ENCODE measurements around the gene ASB16.

DNA sequence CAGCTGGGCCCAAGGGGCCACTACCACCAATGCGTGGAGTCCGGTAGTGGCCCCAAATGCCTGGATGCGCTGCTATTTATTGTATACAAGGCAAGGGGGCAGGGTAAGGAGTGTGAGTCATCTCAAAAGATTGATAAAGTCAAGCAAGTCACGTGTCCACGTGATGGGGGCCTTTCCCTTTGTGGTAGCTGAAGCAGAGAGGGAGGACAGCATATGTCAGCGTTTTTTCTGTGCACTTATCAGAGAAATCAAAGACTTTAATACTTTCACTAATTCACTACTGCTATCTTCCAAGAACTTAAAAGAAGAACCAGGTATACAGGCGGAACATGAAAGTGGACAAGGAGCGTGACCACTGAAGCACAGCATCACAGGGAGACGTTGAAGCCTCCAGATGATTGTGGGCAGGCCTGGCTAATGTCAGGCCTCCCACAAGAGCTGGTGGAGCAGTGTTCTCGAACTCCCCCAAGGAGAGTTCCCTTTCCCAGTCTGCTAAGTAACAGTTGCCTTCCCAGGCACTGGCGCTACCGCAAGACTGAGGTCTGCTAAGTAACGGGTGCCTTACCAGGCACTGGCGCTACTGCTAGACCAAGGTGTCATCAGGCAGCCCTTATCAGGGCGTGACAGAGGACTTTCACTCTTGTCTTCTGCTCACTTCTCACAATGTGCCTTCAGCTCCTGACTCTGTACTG lies 10.8 kb upstream of the ASB16 start:
- TF ChIP-seq, protein P1, sequence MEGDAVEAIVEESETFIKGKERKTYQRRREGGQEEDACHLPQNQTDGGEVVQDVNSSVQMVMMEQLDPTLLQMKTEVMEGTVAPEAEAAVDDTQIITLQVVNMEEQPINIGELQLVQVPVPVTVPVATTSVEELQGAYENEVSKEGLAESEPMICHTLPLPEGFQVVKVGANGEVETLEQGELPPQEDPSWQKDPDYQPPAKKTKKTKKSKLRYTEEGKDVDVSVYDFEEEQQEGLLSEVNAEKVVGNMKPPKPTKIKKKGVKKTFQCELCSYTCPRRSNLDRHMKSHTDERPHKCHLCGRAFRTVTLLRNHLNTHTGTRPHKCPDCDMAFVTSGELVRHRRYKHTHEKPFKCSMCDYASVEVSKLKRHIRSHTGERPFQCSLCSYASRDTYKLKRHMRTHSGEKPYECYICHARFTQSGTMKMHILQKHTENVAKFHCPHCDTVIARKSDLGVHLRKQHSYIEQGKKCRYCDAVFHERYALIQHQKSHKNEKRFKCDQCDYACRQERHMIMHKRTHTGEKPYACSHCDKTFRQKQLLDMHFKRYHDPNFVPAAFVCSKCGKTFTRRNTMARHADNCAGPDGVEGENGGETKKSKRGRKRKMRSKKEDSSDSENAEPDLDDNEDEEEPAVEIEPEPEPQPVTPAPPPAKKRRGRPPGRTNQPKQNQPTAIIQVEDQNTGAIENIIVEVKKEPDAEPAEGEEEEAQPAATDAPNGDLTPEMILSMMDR (IDR thresholded peaks at IDR 0.05), result no peak
- no peak for TF ChIP-seq POLR2A (IDR thresholded peaks at IDR 0.05)
